ENCODE measurements around the gene CDHR3. TPM values are rescaled to one million over a fixed set of nuclear protein-coding genes. Genes with fewer than 3 reads are reported as not detected.

CDHR3 gene
- total RNA-seq, 1 experiment from 2014 or later, result 3.3 TPM

GRCh38 chr7:105962353-105962752, 711 bp upstream of the CDHR3 start:
- no CpG with 5 or more reads among the region's 7 CpGs for WGBS (ENCODE audit: extremely low coverage, insufficient read length, low lambda C conversion rate)

More at GRCh38 chr7:105962353-105962752, 711 bp upstream of the CDHR3 start:
- Histone ChIP-seq H3K27ac (ENCODE audit: insufficient read length, low read depth, low read length) (no peak overlapping the region), H3K56ac (ENCODE audit: insufficient read length, low read depth, low read length) (no peak overlapping the region), H2BK120ac (ENCODE audit: low read depth, low read length, poor library complexity, severe bottlenecking) (peak overlapping the region; percentile 83), H3K4me1 (ENCODE audit: insufficient read depth, low read length) (peaks cover 5% of the 10 kb centered on the region; the same call in 1 of the 2 replicates), H2AK5ac (ENCODE audit: insufficient read length, low read length) (no peak overlapping the region), H2BK12ac (ENCODE audit: insufficient read length, low read depth, low read length) (no peak overlapping the region), H2BK15ac (ENCODE audit: low read depth, low read length) (no peak overlapping the region), H3K79me2 (ENCODE audit: insufficient read depth, low read length) (no peaks in the 10 kb centered on the region), H3K4ac (ENCODE audit: low read depth, low read length) (peak overlapping the region; percentile 61), H3K9me3 (ENCODE audit: control insufficient read depth, low read depth, low read length) (no peaks in the 10 kb centered on the region), H4K20me1 (ENCODE audit: control insufficient read depth, insufficient read depth, insufficient read length) (no peaks in the 10 kb centered on the region), H4K5ac (ENCODE audit: insufficient read length, low read depth, low read length) (no peak overlapping the region), H3K27me3 (ENCODE audit: insufficient read depth, low read length) (no peaks in the 10 kb centered on the region), H3K23me2 (ENCODE audit: insufficient read length, low read depth, low read length, poor library complexity, severe bottlenecking) (no peaks in the 10 kb centered on the region), H4K8ac (replicated peaks; ENCODE audit: insufficient read length, low read depth, low read length) (no peak overlapping the region), H2AFZ (ENCODE audit: low read length) (no peak overlapping the region), H3K23ac (ENCODE audit: insufficient read length, low read depth, low read length) (no peak overlapping the region), H3K4me2 (ENCODE audit: insufficient read depth, insufficient read length, low read length) (no peak overlapping the region), H3K79me1 (ENCODE audit: insufficient read depth, low read depth, low read length, poor library complexity, severe bottlenecking) (no peaks in the 10 kb centered on the region), H4K91ac (ENCODE audit: insufficient read length, low read depth, low read length) (peak overlapping the region; percentile 67), H3T11ph (ENCODE audit: low read length) (no peak overlapping the region), H2BK20ac (ENCODE audit: low read depth, low read length, poor library complexity, severe bottlenecking) (no peak overlapping the region), H3K14ac (ENCODE audit: insufficient read depth, low read length) (peak overlapping the region; percentile 65), H3K18ac (ENCODE audit: insufficient read length, low read depth, low read length) (peak overlapping the region; percentile 61), H3K9ac (ENCODE audit: extremely low read depth, insufficient read length, low read length) (no peak overlapping the region), H2BK5ac (ENCODE audit: insufficient read length, low read length) (no peak overlapping the region)
- no peak for TF ChIP-seq CTCF (conservative IDR thresholded peaks at IDR 0.05)
- peaks cover 5% of the 10 kb centered on the region; the same call in 1 of the 2 replicates for H3K27me3 Mint-ChIP-seq (ENCODE audit: low read depth)
- H3K36me3 Mint-ChIP-seq (ENCODE audit: insufficient read depth in 1 of 3, low read depth in 3 of 3), result peaks cover 0 to 2% (median 0%) of the 10 kb centered on the region in 3 experiments; a peak in 1 of 7 replicates
- H3K4me1 Mint-ChIP-seq, result peaks cover 39 to 47% of the 10 kb centered on the region in 2 experiments
- peaks cover 3 to 4% of the 10 kb centered on the region in 2 experiments for H3K9me3 Mint-ChIP-seq
- no peak overlapping the region; a peak in 1 of 5 replicates for H3K4me3 Mint-ChIP-seq
- peak overlapping the region in 1 of 3 experiments; percentile 96; a peak in 2 of 7 replicates for H3K27ac Mint-ChIP-seq
- no peak for DNase-seq

All from H9 (cell line).